Activated CD8-positive, alpha-beta memory T cell treated with anti-CD3 and anti-CD28 coated beads, Interleukin-2, amount 50 U/mL, for 1 hour (primary cell): ENCODE results near the gene SLC9A7.

Experiments
- DNase-seq: peaks from one replicate; pipeline ENCODE4 v3.0.0-alpha.2; 2020; ENCODE audit errors: extremely low read depth

SLC9A7 gene

DNA sequence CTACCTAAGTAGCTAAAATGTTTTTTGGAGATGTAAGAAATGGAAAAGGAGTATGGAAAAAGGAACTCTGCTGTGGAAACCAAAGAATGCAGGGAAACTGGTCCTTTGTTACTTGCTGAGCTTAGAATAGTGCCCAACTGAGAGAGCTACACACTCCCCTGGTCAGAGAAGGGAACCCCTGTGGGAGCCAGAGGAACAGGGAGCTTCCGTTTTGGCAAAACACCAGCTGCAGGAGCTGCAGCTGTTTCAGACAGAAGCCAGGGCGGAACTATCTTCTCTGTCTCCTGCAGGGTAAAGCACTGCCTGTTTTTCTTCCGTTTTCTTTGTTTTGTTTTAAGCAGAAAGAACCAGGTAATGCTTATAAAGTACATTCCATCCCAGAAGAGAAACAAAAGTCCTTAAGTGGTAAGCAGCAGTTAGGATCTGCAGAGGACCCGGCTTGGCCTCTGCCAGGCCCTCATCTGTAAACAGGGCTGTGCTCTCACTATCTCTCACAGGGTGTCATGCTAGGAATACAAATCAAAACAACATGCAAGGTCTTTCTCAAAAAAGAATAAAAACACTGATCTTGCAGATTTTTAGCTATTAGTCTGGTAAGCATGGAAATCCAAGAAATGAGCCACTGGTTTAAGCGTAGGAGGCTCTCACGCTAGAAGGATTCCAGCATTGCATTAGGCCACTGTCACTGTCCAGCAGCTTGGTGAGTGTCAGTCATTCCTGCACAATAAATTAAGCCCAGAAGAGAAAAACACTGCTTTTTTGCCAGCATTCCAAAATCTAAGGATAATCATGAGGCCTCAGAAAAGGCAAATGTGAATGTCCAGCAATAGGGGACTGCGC lies 109.3 kb downstream of the SLC9A7 start:
- no peak for DNase-seq

DNA sequence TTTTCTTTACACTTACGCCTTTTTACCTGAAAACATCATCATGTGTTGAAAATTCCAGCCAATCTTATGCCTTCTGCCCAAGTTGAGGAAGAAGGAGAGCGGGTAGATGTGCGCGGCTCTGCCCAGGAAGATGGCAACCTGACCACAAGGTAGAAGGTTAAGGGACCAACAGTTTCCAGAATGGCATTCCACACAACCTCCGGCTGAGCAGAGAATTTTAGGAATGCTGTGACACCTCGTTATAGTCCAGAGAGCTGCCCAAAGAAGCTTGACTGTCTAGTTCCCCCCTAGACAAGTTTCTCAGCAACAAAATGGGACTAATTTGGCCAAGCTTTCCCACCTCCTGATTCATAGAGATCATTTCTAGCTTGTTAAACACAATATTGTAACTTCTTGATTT lies 110.3 kb downstream of the SLC9A7 start:
- no peak for DNase-seq

DNA sequence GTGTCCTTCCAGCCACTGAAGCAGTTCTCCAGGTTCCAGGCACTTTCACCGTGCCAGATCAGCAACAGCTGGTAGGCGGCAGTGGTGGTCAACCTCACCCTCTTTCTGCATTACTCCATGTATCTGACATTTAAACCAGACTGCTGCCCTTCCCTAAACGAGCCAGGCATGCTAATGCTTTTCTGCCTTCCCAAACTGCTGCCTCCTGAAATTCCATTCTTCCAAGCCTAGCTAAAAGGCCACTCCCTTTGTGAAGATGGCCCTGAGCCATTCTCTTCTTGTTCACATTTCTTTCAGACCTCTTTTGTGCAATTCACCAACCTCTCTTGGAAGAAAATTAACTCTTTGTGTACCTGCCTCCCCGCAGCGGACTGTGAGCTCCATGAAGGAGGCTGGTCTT lies 111.7 kb downstream of the SLC9A7 start:
- DNase-seq = no peak

DNA sequence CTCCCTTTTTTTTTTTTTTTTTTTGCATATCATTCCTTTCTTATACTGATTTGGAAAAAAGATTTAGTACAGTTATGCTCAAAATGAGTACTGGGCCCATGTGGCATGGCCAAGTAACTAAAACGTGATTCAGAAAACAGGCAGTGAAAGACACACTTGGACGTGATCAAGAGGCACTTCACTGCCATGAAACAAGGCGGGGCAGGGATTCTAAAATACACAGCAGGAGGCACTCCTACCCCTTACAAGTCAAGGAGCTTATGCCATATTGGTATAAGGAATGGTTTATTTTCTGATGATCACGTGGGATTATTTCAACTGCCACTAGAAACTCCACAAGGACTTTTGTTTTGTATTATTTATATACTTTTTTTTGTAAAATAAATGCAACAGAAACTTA lies 113.3 kb downstream of the SLC9A7 start:
- DNase-seq = no peak

DNA sequence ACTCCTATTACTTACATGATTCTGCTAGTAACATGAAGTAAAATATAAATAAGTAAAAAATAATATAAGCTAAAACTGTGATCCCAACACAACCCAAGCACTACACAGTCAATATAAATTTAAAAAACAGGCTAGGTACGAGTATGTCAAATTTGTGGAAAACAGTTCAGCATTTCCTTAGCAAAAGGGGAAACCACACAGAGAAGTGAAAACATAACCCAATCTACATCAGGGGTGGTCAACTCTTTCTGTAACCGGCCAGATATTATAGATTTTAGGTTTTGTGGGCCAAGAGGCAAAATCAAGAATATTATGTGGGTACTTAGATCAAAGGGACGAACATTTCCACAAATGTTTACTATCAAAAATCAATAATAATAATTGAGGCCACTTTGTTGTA lies 115.3 kb downstream of the SLC9A7 start:
- no peak for DNase-seq

DNA sequence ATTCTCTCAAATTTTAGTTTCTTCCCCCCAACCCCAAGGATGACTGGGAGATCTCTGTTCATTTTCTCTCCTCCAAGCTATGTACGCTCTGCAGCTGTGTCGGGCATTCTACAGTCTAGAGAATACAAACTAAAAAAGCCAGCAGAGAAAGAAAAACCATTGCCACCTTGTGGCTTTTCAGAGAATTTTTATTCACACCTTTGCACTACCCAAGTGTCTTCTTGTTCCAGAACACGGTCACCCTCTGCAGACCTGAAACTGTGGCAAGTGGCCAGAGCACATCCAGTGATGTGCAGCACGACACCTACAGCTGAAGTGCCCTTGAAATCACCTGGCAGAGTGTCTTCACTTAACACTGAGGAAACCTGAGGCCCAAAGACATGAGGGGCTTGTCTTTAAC lies 116.8 kb downstream of the SLC9A7 start:
- DNase-seq = no peak

DNA sequence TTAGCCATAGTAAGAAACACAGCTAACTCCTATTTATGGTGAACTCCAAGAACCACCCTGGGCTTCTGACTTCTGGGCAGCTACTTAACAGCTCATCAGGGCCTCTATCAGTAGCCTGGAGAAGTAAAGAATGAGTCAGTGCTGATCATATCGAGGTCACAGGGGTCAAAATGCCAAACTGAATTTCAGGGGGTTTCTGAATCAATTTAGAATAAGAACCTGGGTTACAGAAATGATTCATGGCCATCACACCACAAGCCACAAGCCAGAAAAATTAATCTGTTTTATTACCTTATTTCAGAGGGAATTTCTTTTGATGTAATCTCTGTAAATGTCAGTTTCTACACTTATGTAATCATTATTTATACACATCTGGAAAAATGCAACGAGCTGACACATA lies 121.0 kb downstream of the SLC9A7 start:
- no peak for DNase-seq

DNA sequence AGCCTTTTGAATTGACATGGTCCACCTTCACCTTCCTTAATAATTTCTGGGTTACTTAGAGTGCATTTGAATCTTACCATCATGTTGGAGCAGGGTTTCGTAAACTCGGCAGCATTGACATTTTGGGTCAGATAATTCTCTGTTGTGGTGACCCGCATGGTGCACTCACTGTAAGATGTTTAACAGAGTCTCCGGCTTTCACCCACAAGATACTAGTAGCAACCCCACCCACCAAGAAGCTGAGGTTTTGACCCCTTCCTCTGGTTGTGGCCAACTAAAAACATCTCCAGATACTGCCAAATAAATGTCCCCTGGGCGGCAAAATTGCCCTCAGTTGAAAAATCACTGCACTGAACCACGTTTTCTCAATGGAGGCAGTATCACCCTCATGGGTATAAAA lies 122.7 kb downstream of the SLC9A7 start:
- no peak for DNase-seq

DNA sequence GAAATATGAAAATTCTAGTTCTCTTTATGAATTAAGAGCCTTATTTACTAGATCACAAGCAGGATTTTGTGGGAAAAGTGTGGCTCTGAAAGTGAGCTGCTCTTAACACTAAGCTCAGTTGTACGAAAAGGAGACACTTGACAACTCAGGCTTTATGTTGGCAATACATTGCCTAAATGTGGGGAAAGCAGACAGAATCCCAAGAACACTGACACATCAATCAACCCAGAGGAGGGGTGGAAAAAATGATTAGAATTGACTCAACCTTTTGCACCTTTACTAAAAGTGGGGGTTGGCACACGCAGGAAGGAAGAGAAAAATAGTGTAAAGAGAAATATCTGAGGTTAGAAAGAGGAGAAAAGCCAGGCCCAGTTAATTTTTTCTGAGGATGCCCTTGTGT lies 123.7 kb downstream of the SLC9A7 start:
- DNase-seq = no peak

DNA sequence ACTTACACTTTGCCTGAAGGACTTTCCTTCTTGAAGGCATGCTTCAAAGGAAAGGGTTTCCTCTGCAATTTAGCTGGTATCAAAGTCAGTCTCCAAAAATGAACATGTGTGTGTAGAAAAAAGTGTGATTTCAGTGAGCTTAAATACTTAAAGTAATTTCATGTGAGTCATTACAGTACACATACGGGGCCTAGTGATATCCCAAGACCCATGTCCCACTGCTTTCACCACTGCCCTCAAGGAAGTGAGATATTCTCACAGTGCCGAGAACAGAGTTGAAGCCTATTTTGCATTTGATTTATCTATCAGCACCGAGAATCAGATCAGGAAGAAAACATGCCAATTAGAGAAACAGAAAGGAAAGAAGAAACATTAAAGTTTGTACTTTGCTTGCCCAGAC lies 124.3 kb downstream of the SLC9A7 start:
- no peak for DNase-seq

DNA sequence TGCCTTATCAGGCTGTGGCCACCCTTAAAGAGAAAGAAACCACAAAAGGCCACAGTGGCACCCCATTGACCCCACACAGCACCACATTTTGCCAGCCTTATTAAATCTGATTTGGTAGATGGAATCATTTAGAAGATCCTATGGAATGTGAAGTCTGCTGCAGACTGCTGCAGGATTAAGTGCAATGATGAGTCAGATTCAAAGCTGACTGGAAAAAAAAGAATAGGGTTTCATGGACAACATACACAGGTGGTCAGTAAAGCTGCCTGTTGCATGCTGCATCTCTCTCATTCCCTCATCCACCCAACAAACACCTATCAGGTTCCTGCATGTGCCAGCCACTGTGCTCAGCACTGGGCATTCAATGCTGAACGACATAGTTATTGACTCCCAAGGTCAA lies 128.8 kb downstream of the SLC9A7 start:
- DNase-seq = no peak

DNA sequence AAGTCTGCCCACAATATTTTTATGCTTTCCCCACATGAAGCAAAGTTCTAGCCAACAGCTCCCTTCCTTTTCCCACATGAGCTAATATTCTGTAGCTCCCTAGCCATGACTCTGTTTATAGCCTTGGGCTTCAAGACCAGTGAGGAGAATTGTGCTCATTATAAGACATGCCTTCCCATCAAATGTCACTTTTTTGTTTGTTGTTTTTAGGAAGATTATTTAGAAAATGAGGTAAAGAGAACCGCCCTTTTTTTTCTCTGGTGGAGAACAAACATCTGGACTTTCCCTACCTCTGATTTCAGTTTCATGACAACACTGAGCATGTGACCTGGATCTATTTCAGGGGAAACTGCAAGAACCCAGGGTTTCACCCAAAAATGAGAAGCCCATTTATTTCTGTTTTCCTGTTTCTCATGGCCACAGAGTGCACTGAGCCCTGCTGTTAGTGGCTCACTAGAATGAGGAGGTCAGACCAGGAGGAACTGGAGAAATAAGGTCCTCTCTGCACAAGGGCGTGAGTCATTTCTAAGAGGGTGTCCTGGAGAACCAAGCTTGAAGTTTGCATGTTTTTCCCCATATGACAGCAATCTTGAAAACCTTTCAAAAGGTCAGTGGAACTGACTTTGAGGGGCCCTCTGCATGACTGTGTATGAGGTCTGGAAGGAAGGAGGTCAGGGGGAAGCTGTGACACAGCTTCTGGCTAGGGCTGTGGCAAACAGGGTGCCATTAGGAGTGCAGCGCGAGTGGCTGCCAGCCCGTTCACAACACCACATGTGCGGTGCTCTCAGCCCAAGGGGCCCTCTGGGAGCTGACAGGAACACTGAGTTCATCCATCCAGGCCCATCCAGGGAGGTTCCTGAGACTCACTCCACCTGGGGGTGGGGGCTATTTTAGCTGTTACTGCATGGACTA lies 130.2 kb downstream of the SLC9A7 start:
- no peak for DNase-seq

DNA sequence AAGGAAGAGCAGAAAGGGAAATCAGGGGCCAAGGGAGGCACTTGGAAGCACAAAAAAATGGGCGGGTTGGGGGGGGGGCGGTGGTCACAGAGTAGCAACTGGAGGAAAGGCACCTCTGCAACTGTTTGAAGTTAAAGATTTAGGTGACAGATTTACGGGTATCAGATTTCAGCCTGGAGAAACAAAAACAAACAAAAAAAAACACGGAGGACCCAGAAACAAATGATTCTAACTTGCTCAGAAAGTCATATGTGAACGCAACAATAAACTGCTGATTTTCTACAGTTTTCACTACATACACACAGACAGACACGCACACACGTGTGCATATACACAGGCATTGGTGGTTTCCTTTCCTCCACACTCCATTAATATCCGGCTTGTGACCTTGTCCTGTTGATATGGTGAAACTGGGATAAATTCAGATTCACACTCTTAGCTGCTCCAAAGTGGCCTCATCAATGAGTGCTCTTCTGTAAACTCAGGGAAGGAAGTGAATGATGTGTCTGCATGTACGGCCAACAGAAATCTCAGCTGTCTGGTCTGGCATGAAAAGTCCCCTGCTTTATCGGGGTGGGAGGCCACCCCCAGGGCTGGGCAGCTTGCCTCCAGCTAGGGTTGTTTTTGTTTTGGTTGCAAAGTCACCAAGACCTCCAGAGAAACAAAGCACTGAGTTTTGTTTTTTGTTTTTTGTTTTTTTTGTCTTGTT lies 131.1 kb downstream of the SLC9A7 start:
- no peak for DNase-seq

DNA sequence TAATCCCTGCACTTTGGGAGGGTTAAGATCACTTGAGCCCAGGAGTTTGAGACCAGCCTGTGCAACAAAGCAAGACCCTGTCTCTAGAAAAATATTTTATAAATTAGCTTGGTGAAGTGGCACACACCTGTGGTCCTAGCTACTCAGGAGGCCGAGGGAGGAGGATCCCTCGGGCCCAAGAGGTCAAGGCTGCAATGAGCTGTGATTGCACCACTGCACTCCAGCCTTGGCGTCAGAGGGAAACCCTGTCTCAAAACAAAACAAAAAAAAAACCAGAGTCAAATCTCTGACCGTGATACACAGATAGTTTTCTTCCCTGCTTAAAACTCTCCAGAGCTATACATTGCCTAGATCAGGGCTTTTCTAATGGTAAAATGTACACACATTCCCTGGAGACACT lies 131.9 kb downstream of the SLC9A7 start:
- DNase-seq = no peak

DNA sequence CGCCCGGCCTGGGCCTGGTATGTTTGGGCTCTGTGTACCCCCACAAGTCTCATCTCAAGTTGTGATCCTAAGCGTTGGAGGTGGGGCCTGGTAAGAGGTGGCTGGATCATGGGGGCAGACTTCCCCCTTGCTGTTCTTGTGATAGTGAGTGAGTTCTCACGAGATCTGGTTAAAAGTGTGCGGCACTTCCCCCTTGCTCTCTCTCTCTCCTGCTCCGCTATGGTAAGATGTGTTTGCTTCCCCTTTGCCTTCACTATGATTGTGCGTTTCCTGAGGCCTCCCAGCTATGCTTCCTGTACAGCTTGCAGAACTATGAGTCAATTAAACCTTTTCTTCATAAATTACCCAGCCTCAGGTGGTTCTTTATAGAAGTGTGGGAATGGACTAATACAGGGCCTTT lies 132.4 kb downstream of the SLC9A7 start:
- DNase-seq = no peak

DNA sequence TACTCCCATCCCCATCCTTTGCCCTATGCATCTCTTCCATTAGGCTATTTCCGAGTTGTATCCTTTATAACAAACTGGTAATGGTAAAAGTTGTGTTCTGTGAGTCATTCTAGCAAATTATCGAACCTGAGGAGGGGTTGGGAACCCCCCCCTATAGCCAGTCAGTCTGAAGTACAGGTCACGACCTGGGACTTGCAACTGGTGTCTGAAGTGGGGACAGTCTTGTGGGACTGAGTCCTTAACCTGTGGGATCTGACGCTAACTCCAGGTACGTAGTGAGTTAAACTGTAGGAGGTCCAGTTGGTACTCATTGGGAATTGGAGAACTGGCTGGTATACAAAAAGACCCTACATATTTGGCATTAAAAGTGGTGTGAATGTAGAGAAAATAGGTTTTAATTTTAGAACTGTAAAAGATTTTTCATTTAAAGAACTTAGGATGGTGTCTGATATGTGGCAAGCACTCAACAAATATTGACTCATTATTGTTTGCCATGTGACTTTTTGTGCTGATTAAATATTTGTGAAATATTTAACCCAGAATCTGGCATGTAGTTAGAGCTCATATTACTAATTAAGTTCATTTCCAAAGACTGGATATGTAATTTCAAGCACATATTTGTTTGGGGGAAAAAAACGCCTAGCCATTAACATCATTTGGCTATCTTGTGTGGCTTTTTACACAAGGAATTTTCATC lies 134.7 kb downstream of the SLC9A7 start:
- DNase-seq = no peak

DNA sequence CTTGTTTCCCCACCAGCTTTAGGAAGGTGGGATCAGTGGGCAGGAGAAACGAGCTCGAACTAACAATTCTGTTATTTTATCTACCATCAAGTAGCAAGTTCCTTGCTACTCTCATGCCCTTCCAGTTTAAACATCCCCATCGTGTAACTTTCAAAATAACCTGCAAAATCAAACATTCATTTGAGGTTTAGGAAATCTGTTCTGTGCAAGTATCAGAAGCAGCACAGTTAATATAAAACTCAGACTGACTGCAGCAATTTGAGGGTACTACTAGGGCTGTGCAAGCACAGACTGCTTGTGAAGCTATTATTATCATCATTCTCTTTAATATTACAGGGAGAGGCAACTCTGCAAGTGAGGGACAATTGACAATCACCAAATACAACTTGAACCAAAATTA lies 137.3 kb downstream of the SLC9A7 start:
- no peak for DNase-seq

DNA sequence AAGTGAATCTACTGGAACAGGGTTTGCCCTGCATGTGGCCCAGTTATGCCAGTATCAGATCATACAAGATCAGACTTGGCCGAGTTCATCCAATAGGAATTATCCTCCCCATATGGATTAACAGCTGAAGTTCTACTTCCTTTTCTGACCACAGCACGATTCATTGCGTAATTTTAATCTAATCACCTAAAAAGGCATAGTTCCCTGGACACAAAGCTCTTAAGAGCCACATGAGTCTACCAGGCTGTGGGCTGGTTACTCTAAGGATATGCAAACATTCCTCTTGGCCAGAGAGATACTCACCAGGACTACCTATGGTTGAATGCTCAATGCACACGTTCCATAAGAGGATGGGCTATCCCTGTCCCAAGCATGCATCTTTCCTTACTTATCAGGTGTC lies 138.4 kb downstream of the SLC9A7 start:
- DNase-seq = no peak

DNA sequence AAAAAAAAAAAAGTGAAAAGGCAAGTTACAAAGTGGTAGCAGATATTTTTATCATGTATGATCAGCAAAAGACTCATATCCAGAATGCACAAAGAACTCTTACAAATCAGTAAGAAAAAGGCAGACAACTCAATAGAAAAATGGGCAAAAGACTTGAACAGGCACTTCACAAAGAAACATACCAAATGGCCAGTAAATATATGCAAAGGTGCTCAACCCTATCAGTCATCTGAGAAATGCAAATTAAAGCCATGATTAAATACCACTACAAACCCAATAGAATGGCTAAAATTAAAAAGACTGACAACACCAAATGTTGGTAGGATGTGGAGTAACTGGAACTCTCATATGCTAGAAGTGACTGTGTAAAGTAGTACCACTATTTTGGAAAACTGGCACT lies 140.0 kb downstream of the SLC9A7 start:
- no peak for DNase-seq

DNA sequence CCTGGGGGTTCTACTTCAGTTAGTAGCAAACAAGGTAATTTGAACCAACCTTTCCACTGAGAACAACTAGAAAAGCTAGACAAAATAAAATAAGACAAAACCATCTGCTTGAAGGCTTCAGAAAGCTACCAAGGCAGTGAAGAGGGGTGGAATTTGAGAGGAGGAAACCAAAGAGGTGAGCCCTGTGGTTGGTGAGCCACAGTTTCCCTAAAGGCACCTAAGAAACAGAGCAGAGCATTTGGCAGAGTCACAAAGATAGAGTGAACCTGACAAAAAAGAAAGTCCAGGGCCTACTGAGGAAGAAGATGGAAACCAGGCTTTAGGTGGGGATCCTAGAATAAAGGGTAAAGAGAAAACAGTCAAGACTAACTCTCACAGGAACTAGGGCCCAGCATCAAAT lies 141.0 kb downstream of the SLC9A7 start:
- no peak for DNase-seq

DNA sequence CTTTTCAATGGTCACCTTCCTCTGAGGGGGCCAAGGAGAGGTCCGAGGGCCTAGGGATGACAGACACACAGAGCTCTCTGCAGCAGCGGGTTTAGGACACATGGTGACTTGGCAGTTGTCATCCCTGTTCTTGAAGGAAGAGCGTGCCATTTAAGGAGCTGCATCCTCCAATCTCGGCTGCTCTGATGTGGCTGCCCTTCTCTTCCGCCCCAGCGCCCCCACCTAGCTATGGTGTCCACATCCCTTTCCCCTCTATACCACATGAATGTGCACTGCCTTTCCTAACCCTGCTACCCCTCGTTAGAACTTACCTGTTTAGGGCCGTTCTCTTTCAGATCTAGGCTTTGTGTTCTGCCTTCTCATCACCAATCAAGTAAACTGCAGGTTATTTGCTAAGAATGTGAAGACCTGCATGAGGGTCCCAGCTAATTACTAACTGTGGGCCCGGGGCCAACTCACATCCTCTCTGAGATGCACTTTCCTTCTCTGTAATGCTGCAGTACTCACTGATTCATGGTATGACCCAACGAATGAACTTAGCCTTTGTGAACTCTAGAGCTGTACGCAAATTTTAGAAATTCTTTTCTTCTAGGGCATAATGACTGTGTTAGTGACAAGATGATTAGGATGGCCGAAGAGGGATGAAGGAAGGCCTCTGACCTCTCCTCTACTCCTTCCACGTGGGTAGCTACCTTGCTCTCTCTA lies 147.1 kb downstream of the SLC9A7 start:
- DNase-seq = no peak
